ENCODE measurements around the gene CASQ1.
A peak's percentile ranks its signal among the peaks of the same experiment; 100 is the strongest.

CASQ1 gene

DNA sequence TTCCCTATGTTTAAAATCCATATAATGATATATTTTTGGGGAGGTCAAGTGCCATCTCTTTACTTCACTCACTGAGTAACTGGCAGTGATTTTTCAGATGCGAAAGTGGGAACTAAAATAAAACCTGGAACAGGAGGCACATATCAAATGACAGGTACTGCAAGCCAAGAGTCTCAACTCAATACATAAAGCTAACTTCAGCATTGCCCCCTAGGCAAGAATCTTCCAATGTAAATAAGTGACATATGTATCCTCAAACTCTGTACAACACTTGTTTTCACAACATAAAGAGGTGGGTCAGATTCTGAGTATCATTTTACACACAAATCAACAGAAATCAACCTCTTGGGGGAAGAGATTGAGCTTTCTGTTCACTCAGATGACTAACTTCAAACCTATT is 53.8 kb downstream of the CASQ1 start (continued):
- TF ChIP-seq ZNF707 (tag by site-specific recombination; IDR thresholded peaks at IDR 0.05) (no peak), GLIS1 (tag by site-specific recombination; IDR thresholded peaks at IDR 0.05) (peak; percentile 45), GFI1B (tag by site-specific recombination; IDR thresholded peaks at IDR 0.05) (peak; percentile 96), BCL11B (tag by site-specific recombination; IDR thresholded peaks at IDR 0.05; ENCODE audit: low read depth) (no peak), ZNF843 (tag by site-specific recombination; IDR thresholded peaks at IDR 0.05) (peak; percentile 67; the same call in 1 of the 2 replicates), WT1 (tag by site-specific recombination; IDR thresholded peaks at IDR 0.05) (peak; percentile 63; the same call in 1 of the 2 replicates), ZNF530 (tag by site-specific recombination; IDR thresholded peaks at IDR 0.05; ENCODE audit: low read depth) (no peak), KLF8 (tag by site-specific recombination; IDR thresholded peaks at IDR 0.05) (no peak), TCF7L2 (IDR thresholded peaks at IDR 0.05; ENCODE audit: borderline replicate concordance, low read depth, low read length) (no peak), ZFP69B (tag by site-specific recombination; IDR thresholded peaks at IDR 0.05) (no peak), SCRT1 (tag by site-specific recombination; IDR thresholded peaks at IDR 0.05; ENCODE audit: borderline replicate concordance) (peak; percentile 21; the same call in 1 of the 2 replicates), ZBTB20 (tag by site-specific recombination; IDR thresholded peaks at IDR 0.05) (no peak), ZFP37 (tag by site-specific recombination; IDR thresholded peaks at IDR 0.05) (no peak)
- TF ChIP-seq, protein P1, sequence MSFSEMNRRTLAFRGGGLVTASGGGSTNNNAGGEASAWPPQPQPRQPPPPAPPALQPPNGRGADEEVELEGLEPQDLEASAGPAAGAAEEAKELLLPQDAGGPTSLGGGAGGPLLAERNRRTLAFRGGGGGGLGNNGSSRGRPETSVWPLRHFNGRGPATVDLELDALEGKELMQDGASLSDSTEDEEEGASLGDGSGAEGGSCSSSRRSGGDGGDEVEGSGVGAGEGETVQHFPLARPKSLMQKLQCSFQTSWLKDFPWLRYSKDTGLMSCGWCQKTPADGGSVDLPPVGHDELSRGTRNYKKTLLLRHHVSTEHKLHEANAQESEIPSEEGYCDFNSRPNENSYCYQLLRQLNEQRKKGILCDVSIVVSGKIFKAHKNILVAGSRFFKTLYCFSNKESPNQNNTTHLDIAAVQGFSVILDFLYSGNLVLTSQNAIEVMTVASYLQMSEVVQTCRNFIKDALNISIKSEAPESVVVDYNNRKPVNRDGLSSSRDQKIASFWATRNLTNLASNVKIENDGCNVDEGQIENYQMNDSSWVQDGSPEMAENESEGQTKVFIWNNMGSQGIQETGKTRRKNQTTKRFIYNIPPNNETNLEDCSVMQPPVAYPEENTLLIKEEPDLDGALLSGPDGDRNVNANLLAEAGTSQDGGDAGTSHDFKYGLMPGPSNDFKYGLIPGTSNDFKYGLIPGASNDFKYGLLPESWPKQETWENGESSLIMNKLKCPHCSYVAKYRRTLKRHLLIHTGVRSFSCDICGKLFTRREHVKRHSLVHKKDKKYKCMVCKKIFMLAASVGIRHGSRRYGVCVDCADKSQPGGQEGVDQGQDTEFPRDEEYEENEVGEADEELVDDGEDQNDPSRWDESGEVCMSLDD (tag by site-specific recombination; IDR thresholded peaks at IDR 0.05) = no peak
- TF ChIP-seq, protein P2, sequence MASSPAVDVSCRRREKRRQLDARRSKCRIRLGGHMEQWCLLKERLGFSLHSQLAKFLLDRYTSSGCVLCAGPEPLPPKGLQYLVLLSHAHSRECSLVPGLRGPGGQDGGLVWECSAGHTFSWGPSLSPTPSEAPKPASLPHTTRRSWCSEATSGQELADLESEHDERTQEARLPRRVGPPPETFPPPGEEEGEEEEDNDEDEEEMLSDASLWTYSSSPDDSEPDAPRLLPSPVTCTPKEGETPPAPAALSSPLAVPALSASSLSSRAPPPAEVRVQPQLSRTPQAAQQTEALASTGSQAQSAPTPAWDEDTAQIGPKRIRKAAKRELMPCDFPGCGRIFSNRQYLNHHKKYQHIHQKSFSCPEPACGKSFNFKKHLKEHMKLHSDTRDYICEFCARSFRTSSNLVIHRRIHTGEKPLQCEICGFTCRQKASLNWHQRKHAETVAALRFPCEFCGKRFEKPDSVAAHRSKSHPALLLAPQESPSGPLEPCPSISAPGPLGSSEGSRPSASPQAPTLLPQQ (tag by site-specific recombination; IDR thresholded peaks at IDR 0.05) = no peak
- TF ChIP-seq, protein P3, sequence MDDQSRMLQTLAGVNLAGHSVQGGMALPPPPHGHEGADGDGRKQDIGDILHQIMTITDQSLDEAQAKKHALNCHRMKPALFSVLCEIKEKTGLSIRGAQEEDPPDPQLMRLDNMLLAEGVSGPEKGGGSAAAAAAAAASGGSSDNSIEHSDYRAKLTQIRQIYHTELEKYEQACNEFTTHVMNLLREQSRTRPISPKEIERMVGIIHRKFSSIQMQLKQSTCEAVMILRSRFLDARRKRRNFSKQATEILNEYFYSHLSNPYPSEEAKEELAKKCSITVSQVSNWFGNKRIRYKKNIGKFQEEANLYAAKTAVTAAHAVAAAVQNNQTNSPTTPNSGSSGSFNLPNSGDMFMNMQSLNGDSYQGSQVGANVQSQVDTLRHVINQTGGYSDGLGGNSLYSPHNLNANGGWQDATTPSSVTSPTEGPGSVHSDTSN (CRISPR knock-in tag; IDR thresholded peaks at IDR 0.05) = no peak
- TF ChIP-seq, protein P4, sequence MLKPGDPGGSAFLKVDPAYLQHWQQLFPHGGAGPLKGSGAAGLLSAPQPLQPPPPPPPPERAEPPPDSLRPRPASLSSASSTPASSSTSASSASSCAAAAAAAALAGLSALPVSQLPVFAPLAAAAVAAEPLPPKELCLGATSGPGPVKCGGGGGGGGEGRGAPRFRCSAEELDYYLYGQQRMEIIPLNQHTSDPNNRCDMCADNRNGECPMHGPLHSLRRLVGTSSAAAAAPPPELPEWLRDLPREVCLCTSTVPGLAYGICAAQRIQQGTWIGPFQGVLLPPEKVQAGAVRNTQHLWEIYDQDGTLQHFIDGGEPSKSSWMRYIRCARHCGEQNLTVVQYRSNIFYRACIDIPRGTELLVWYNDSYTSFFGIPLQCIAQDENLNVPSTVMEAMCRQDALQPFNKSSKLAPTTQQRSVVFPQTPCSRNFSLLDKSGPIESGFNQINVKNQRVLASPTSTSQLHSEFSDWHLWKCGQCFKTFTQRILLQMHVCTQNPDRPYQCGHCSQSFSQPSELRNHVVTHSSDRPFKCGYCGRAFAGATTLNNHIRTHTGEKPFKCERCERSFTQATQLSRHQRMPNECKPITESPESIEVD (tag by site-specific recombination; IDR thresholded peaks at IDR 0.05) = peak; percentile 21; the same call in 1 of the 2 replicates

DNA sequence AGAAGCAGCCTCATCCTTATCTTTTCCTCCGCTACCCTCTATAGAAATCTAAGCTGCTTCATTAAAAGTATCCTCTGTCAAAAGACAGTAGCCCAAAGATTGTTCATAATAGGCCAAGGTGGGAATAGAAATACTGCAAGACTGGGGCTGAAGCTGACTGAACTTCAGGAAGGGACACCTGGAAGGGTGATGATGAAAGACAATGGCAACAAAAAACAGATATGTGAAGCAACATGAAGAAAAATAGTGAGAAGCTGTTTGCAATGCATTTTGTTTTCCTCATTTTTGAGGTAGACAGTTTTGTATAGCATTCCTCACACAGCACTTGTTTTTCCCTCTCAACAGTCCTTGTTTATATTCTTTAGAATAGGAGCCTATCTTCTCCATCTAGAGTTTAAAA is 55.1 kb downstream of the CASQ1 start:
- no peak overlapping the region for H3K27ac ChIP-seq (ENCODE audit: extremely low read depth, low read depth, low read length)

More for the DNA sequence above, 55.1 kb downstream of the CASQ1 start:
- TF ChIP-seq ZNF529 (tag by site-specific recombination; IDR thresholded peaks at IDR 0.05; ENCODE audit: insufficient replicate concordance) (no peak), ZNF654 (tag by site-specific recombination; IDR thresholded peaks at IDR 0.05; ENCODE audit: low read depth) (no peak), HOXA7 (CRISPR knock-in tag; IDR thresholded peaks at IDR 0.05; ENCODE audit: borderline replicate concordance) (no peak), ZNF792 (tag by site-specific recombination; IDR thresholded peaks at IDR 0.05) (no peak), ZNF76 (tag by site-specific recombination; IDR thresholded peaks at IDR 0.05; ENCODE audit: borderline replicate concordance, low read depth) (no peak), ZNF521 (tag by site-specific recombination; IDR thresholded peaks at IDR 0.05) (no peak), MZF1 (tag by site-specific recombination; IDR thresholded peaks at IDR 0.05; ENCODE audit: borderline replicate concordance) (no peak), ZNF585B (tag by site-specific recombination; IDR thresholded peaks at IDR 0.05) (no peak), ZNF248 (tag by site-specific recombination; IDR thresholded peaks at IDR 0.05) (no peak), ZNF10 (tag by site-specific recombination; IDR thresholded peaks at IDR 0.05) (no peak)
- TF ChIP-seq, protein P5, sequence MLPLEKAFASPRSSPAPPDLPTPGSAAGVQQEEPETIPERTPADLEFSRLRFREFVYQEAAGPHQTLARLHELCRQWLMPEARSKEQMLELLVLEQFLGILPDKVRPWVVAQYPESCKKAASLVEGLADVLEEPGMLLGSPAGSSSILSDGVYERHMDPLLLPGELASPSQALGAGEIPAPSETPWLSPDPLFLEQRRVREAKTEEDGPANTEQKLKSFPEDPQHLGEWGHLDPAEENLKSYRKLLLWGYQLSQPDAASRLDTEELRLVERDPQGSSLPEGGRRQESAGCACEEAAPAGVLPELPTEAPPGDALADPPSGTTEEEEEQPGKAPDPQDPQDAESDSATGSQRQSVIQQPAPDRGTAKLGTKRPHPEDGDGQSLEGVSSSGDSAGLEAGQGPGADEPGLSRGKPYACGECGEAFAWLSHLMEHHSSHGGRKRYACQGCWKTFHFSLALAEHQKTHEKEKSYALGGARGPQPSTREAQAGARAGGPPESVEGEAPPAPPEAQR (tag by site-specific recombination; IDR thresholded peaks at IDR 0.05) = no peak
- TF ChIP-seq, protein P6, sequence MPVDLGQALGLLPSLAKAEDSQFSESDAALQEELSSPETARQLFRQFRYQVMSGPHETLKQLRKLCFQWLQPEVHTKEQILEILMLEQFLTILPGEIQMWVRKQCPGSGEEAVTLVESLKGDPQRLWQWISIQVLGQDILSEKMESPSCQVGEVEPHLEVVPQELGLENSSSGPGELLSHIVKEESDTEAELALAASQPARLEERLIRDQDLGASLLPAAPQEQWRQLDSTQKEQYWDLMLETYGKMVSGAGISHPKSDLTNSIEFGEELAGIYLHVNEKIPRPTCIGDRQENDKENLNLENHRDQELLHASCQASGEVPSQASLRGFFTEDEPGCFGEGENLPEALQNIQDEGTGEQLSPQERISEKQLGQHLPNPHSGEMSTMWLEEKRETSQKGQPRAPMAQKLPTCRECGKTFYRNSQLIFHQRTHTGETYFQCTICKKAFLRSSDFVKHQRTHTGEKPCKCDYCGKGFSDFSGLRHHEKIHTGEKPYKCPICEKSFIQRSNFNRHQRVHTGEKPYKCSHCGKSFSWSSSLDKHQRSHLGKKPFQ (tag by site-specific recombination; IDR thresholded peaks at IDR 0.05) = no peak
- peaks cover 12 to 38% of the 10 kb centered on the region in 2 experiments for H3K36me3 ChIP-seq (ENCODE audit: control insufficient read depth in 2 of 2, insufficient read depth in 1 of 2, low read length in 2 of 2)
- CTCF ChIA-PET = interaction anchor here (0.6 to 3.3 kb wide), 6 partner anchors 9 to 129 kb away, joined by 3 to 17 read pairs (median 5); no protein-coding TSS in a partner anchor
- POLR2A ChIA-PET = interaction anchor here (1.0 to 1.3 kb wide), 2 partner anchors 17 to 40 kb away, joined by 3 to 4 read pairs; partner anchors contain the start of gene DCAF8
- no peak overlapping the region for H3K4me3 ChIP-seq (ENCODE audit: low read depth, low read length)
- no peaks in the 10 kb centered on the region for H3K9me3 ChIP-seq (ENCODE audit: control insufficient read depth, insufficient read depth, low read depth, low read length)
- peaks cover 19% of the 10 kb centered on the region for H3K4me1 ChIP-seq (ENCODE audit: control insufficient read depth, insufficient read depth, low read length)

Measured in HEK293 (cell line).